H1 (cell line): ENCODE data around the gene LCORL. TPM values are rescaled to one million over a fixed set of nuclear protein-coding genes. Genes with fewer than 3 reads are reported as not detected.

Source experiments
- CTCF ChIA-PET: fragments of 300-600 bp; sonication (Branson Sonifier 250); formaldehyde crosslinking; loops from one replicate; lab custom pipeline; 2021; ENCODE audit not compliant: partially characterized antibody; lab: Charles Lee
- POLR2A ChIA-PET: fragments of 300-600 bp; sonication (Branson Sonifier 250); formaldehyde crosslinking; loops from one replicate; lab custom pipeline; 2021; ENCODE audit warnings: inconsistent platforms; ENCODE audit not compliant: partially characterized antibody; lab: Charles Lee
- DNase-seq, 2 experiments: peaks; one replicate each; pipeline versions ENCODE4 v3.0.0 to v3.0.0-alpha.2; 2010 to 2022; ENCODE audit warnings: low spot score in 2 of 2, low read depth in 1 of 2, mixed read lengths in 1 of 2
- FAIRE-seq: peaks from 2 replicates; lab custom pipeline; 2011; peaks lifted over from hg19 to GRCh38; lab: Jason Lieb, UNC
- H2AFZ ChIP-seq: 2 replicates; pipeline ENCODE4 v1.8.1; 2012; ENCODE audit warnings: low read length, inconsistent platforms
- H2AK5ac ChIP-seq: 2 replicates; pipeline ENCODE4 v1.6.1; 2013; ENCODE audit warnings: low read depth, low read length
- H2BK120ac ChIP-seq: replicated peaks from 2 replicates; pipeline ENCODE3; 2013; ENCODE audit warnings: low read depth, low read length, inconsistent platforms
- H2BK12ac ChIP-seq: 2 replicates; pipeline ENCODE4 v1.6.1; 2013; ENCODE audit warnings: low read depth, low read length
- H2BK15ac ChIP-seq: 2 replicates; pipeline ENCODE4 v1.6.1; 2013; ENCODE audit warnings: low read length
- H2BK20ac ChIP-seq: 2 replicates; pipeline ENCODE4 v1.6.1; 2013; ENCODE audit warnings: low read length
- H2BK5ac ChIP-seq: 2 replicates; pipeline ENCODE4 v1.6.1; 2013; ENCODE audit warnings: low read depth, low read length
- H3K14ac ChIP-seq: 2 replicates; pipeline ENCODE4 v1.6.1; 2013; ENCODE audit warnings: inconsistent platforms; ENCODE audit not compliant: insufficient read length
- H3K18ac ChIP-seq: 2 replicates; pipeline ENCODE4 v1.6.1; 2013; ENCODE audit warnings: low read length; ENCODE audit errors: extremely low read depth
- H3K23ac ChIP-seq: 2 replicates; pipeline ENCODE4 v1.6.1; 2013; ENCODE audit warnings: inconsistent platforms; ENCODE audit not compliant: insufficient read length
- H3K23me2 ChIP-seq: 2 replicates; pipeline ENCODE4 v1.6.1; 2013; ENCODE audit warnings: low read depth, low read length
- H3K27ac ChIP-seq: 2 replicates; pipeline ENCODE4 v1.6.1; 2011; ENCODE audit warnings: low read depth, low read length, inconsistent platforms
- H3K27me3 ChIP-seq, 4 experiments: replicated peaks in 1 of 4; 1 replicate in 1 of 4; 2 replicates in 3 of 4; pipeline versions ENCODE4 v1.6.1 to v1.8.1; 2011 to 2013; ENCODE audit warnings: low read length in 3 of 4, mild to moderate bottlenecking in 3 of 4, inconsistent platforms in 2 of 4, mixed read lengths in 2 of 4, moderate library complexity in 1 of 4; ENCODE audit not compliant: control insufficient read depth in 3 of 4, insufficient read depth in 3 of 4; ENCODE audit errors: extremely low read depth in 1 of 4
- H3K36me3 ChIP-seq, 4 experiments: 2 replicates each; pipeline versions ENCODE4 v1.6.1 to v1.8.1; 2011 to 2013; ENCODE audit warnings: mild to moderate bottlenecking in 4 of 4, low read length in 3 of 4, moderate library complexity in 2 of 4, control low read depth in 1 of 4, inconsistent platforms in 1 of 4; ENCODE audit not compliant: insufficient read depth in 4 of 4, control insufficient read depth in 2 of 4
- H3K4ac ChIP-seq: replicated peaks from 2 replicates; pipeline ENCODE3; 2013; ENCODE audit warnings: low read length, low read depth, mixed read lengths, inconsistent platforms; ENCODE audit not compliant: insufficient read length
- H3K4me1 ChIP-seq, 4 experiments: replicated peaks in 1 of 4; 1 replicate in 1 of 4; 2 replicates in 3 of 4; pipeline versions ENCODE4 v1.6.1 to v1.8.1; 2011 to 2013; ENCODE audit warnings: low read length in 3 of 4, inconsistent platforms in 2 of 4, mixed read lengths in 1 of 4; ENCODE audit not compliant: insufficient read depth in 4 of 4, control insufficient read depth in 3 of 4
- H3K4me2 ChIP-seq, 2 experiments: 2 replicates each; pipeline versions ENCODE4 v1.6.1 to v1.8.1; 2011 to 2013; ENCODE audit warnings: low read depth in 2 of 2, low read length in 2 of 2, control low read depth in 1 of 2, inconsistent platforms in 1 of 2, mild to moderate bottlenecking in 1 of 2; ENCODE audit not compliant: insufficient read depth in 1 of 2
- H3K4me3 ChIP-seq, 4 experiments: fragments of 200-600, 300-600 bp in 1 of 4; sonication (generic), shearing (Covaris generic), sonication (Bioruptor Twin) in 1 of 4; 2 replicates each; pipeline versions ENCODE4 v1.5.1 to v1.8.1; 2011 to 2016; ENCODE audit warnings: low read length in 4 of 4, low read depth in 3 of 4, control low read depth in 2 of 4, inconsistent platforms in 2 of 4, mild to moderate bottlenecking in 2 of 4, mixed read lengths in 1 of 4, moderate library complexity in 1 of 4; ENCODE audit not compliant: insufficient read depth in 2 of 4; ENCODE audit errors: extremely low read depth in 1 of 4
- H3K56ac ChIP-seq: replicated peaks from 2 replicates; pipeline ENCODE3; 2013; ENCODE audit warnings: low read depth, mild to moderate bottlenecking, mixed read lengths, low read length, inconsistent platforms; ENCODE audit not compliant: insufficient read length
- H3K79me1 ChIP-seq: 2 replicates; pipeline ENCODE4 v1.6.1; 2013; ENCODE audit warnings: low read depth, low read length, control low read depth
- H3K79me2 ChIP-seq, 2 experiments: 2 replicates each; pipeline versions ENCODE4 v1.6.1 to v1.8.1; 2012 to 2013; ENCODE audit warnings: low read length in 2 of 2, mild to moderate bottlenecking in 2 of 2, inconsistent platforms in 1 of 2; ENCODE audit not compliant: insufficient read depth in 2 of 2, control insufficient read depth in 1 of 2
- H3K9ac ChIP-seq, 4 experiments: replicated peaks in 1 of 4; 1 replicate in 1 of 4; 2 replicates in 3 of 4; pipeline versions ENCODE4 v1.6.1 to v1.8.1; 2011 to 2013; ENCODE audit warnings: low read depth in 3 of 4, low read length in 3 of 4, control low read depth in 2 of 4, mild to moderate bottlenecking in 2 of 4, moderate library complexity in 2 of 4, inconsistent platforms in 1 of 4; ENCODE audit errors: extremely low read depth in 1 of 4
- H3K9me3 ChIP-seq, 2 experiments: 2 replicates each; pipeline versions ENCODE4 v1.6.1 to v1.8.1; 2012 to 2013; ENCODE audit warnings: mild to moderate bottlenecking in 2 of 2, moderate library complexity in 2 of 2, control low read depth in 1 of 2, inconsistent platforms in 1 of 2, low read depth in 1 of 2, low read length in 1 of 2, mixed read lengths in 1 of 2; ENCODE audit not compliant: insufficient read depth in 2 of 2
- H4K20me1 ChIP-seq, 2 experiments: replicated peaks in 1 of 2; 2 replicates each; pipeline versions ENCODE3 to v1.8.1; 2011 to 2013; ENCODE audit warnings: inconsistent platforms in 2 of 2, low read length in 2 of 2, mild to moderate bottlenecking in 1 of 2; ENCODE audit not compliant: insufficient read depth in 2 of 2, control insufficient read depth in 1 of 2
- H4K5ac ChIP-seq: 2 replicates; pipeline ENCODE4 v1.6.1; 2013; ENCODE audit warnings: low read length, low read depth, mixed read lengths, inconsistent platforms; ENCODE audit not compliant: insufficient read length
- H4K8ac ChIP-seq: 2 replicates; pipeline ENCODE4 v1.8.0; 2013; ENCODE audit warnings: mild to moderate bottlenecking, moderate library complexity, low read length, inconsistent platforms; ENCODE audit not compliant: insufficient read depth; ENCODE audit errors: extremely low read depth
- H4K91ac ChIP-seq: replicated peaks from 2 replicates; pipeline ENCODE3; 2013; ENCODE audit warnings: low read length, mixed read lengths, inconsistent platforms; ENCODE audit not compliant: insufficient read length
- BACH1 ChIP-seq: IDR thresholded peaks from 2 replicates; pipeline ENCODE4 v1.6.1; 2012; ENCODE audit warnings: low read length, improper control_type of control experiment
- CREB1 ChIP-seq: IDR thresholded peaks from 2 replicates; pipeline ENCODE4 v1.6.1; 2012; ENCODE audit warnings: inconsistent platforms
- CTCF ChIP-seq, 3 experiments: IDR thresholded peaks; 1 replicate in 2 of 3; 2 replicates in 1 of 3; pipeline versions ENCODE4 v1.5.1 to v1.6.1; 2011; ENCODE audit warnings: low read length in 3 of 3, mild to moderate bottlenecking in 3 of 3, inconsistent platforms in 2 of 3, low read depth in 1 of 3, moderate library complexity in 1 of 3; ENCODE audit not compliant: insufficient read depth in 1 of 3; ENCODE audit errors: control extremely low read depth in 1 of 3
- E2F6 ChIP-seq: IDR thresholded peaks from 2 replicates; pipeline ENCODE4 v1.6.1; 2012; ENCODE audit warnings: inconsistent platforms
- EZH2 ChIP-seq: fragments of 200-600 bp; sonication (generic); IDR thresholded peaks from 2 replicates; pipeline ENCODE4 v1.7.1; 2012; ENCODE audit warnings: low read depth, mild to moderate bottlenecking, moderate library complexity, low read length, inconsistent platforms; ENCODE audit not compliant: severe bottlenecking
- FOSL1 ChIP-seq: IDR thresholded peaks from 2 replicates; pipeline ENCODE4 v1.6.1; 2011; ENCODE audit warnings: mild to moderate bottlenecking, low read depth, low read length, moderate library complexity; ENCODE audit not compliant: insufficient read depth
- JUN ChIP-seq: IDR thresholded peaks from 2 replicates; pipeline ENCODE4 v1.6.1; 2011; ENCODE audit warnings: low read depth, mild to moderate bottlenecking, improper control_type of control experiment, low read length
- MAX ChIP-seq: IDR thresholded peaks from 2 replicates; pipeline ENCODE4 v1.6.1; 2012; ENCODE audit warnings: inconsistent platforms
- POLR2AphosphoS5 ChIP-seq: IDR thresholded peaks from 2 replicates; pipeline ENCODE4 v1.6.1; 2011; ENCODE audit warnings: low read depth, low read length
- SIN3A ChIP-seq, 2 experiments: IDR thresholded peaks in 1 of 2; conservative IDR thresholded peaks in 1 of 2; 2 replicates each; pipeline ENCODE4 v1.6.1; 2011 to 2012; ENCODE audit warnings: low read length in 2 of 2, improper control_type of control experiment in 1 of 2, low read depth in 1 of 2, mild to moderate bottlenecking in 1 of 2
- SIRT6 ChIP-seq: IDR thresholded peaks from one replicate; pipeline ENCODE4 v1.7.1; 2012; ENCODE audit warnings: low read length, inconsistent platforms
- TAF7 ChIP-seq: optimal IDR thresholded peaks from 2 replicates; pipeline ENCODE3; 2011; ENCODE audit warnings: low read depth, mild to moderate bottlenecking, inconsistent platforms, low read length, moderate library complexity, borderline replicate concordance
- polyA plus RNA-seq, 7 experiments: library from polyadenylated mRNA; depleted of rRNA in 3 of 7; stranded (reverse) in 5 of 7; unstranded in 2 of 7; fragments of >200 nt in 5 of 7; fragments of 200-250 nt in 2 of 7; gene quantifications; 1 replicate in 5 of 7; 2 replicates in 1 of 7; 4 replicates in 1 of 7; pipeline versions ENCODE4 v1.2.1 to v1.2.3, GENCODE V29; 2011 to 2013; ENCODE audit warnings: missing spikeins in 2 of 7, mixed read lengths in 2 of 7
- total RNA-seq: library from RNA; stranded (reverse); fragmentation: NEBNext Ultra II Directional; extraction: Animal tissue kit (Norgen Biotek cat#: 25700); gene quantifications from 2 replicates; pipeline ENCODE4 v1.2.1, GENCODE V29; 2021

The LCORL gene
- total and polyA plus RNA-seq, 2 of the 8 experiments (the other 6 are each of a cell fraction or from before 2014, with no cell fraction given), result 2.2 to 19.2 TPM

GRCh38 chr4:17851959-17852358 is 169.6 kb downstream of the LCORL start:
- Histone ChIP-seq H3K18ac (no peak overlapping the region), H4K8ac (no peak overlapping the region), H3K36me3 (peaks cover 0 to 11% (median 3%) of the 10 kb centered on the region in 4 experiments; a peak in 3 of 8 replicates), H2AFZ (no peak overlapping the region), H3K23ac (no peak overlapping the region), H4K5ac (no peak overlapping the region), H3K23me2 (no peaks in the 10 kb centered on the region), H3K4me1 (no peaks in the 10 kb centered on the region), H3K9me3 (peaks cover 7 to 16% of the 10 kb centered on the region in 2 experiments; a peak in 2 of 4 replicates), H2BK20ac (no peak overlapping the region), H3K9ac (no peak overlapping the region), H2BK5ac (no peak overlapping the region), H3K27ac (no peak overlapping the region), H3K14ac (no peak overlapping the region), H2BK120ac (no peak overlapping the region), H3K27me3 (peaks cover 0 to 1% (median 0%) of the 10 kb centered on the region in 4 experiments; a peak in 1 of 7 replicates), H3K79me2 (no peaks in the 10 kb centered on the region), H3K79me1 (no peaks in the 10 kb centered on the region), H2BK15ac (no peak overlapping the region), H2BK12ac (no peak overlapping the region), H3K4me2 (no peak overlapping the region), H2AK5ac (no peak overlapping the region), H3K4me3 (no peak overlapping the region), H3K56ac (no peak overlapping the region), H4K91ac (no peak overlapping the region), H3K4ac (no peak overlapping the region), H4K20me1 (no peaks in the 10 kb centered on the region)
- ChIA-PET POLR2A (interaction anchor here (1.1 kb wide), 1 partner anchor 11 kb away, joined by 3 read pairs; no protein-coding TSS in a partner anchor), CTCF (interaction anchor here (0.9 kb wide), 1 partner anchor 36 kb away, joined by 3 read pairs; no protein-coding TSS in a partner anchor)
- FAIRE-seq, result no peak
- no peak for DNase-seq
- TF ChIP-seq FOSL1 (no peak), SIN3A (conservative IDR thresholded peaks at IDR 0.05 in 1 of 2, IDR thresholded peaks at IDR 0.05 in 1 of 2; ENCODE audit: low read depth in 1 of 2, low read length in 2 of 2) (no peak), CREB1 (no peak), JUN (no peak), E2F6 (no peak), BACH1 (no peak), POLR2AphosphoS5 (no peak), EZH2 (no peak), TAF7 (no peak), CTCF (IDR thresholded peaks at IDR 0.05; ENCODE audit: control extremely low read depth in 1 of 3, insufficient read depth in 1 of 3, low read depth in 1 of 3, low read length in 3 of 3) (no peak), SIRT6 (no peak), MAX (no peak)
